SK-N-SH (cell line): Measurements from ENCODE around the gene CCT6A. TPM values are rescaled to one million over a fixed set of nuclear protein-coding genes. Genes with fewer than 3 reads are reported as not detected.
"Not testable (repeated sequence)": the region's sequence is repeated elsewhere in the genome, so short reads cannot be mapped to it uniquely, and the experiment has no call there.

Source experiments
- CTCF ChIA-PET: fragments of 300-600, 350-600 bp; formaldehyde crosslinking; extraction: SDS; loops from one replicate; lab custom pipeline; 2021; lab: Yijun Ruan, JAX
- POLR2A ChIA-PET: fragments of 350-600 bp; sonication (Branson Sonifier 250); formaldehyde crosslinking; extraction: SDS; loops from one replicate; lab custom pipeline; 2020; ENCODE audit warnings: antibody characterized with exemption, inconsistent platforms; lab: Yijun Ruan, JAX
- DNase-seq: peaks from one replicate; pipeline ENCODE4 v3.0.0; 2012
- H2AFZ ChIP-seq: fragments of 200-600 bp; sonication (generic); 2 replicates; pipeline ENCODE4 v1.8.1; 2016; ENCODE audit warnings: antibody characterized with exemption, mild to moderate bottlenecking, low read depth
- H3F3A ChIP-seq: fragments of 200-600 bp; sonication (generic); replicated peaks from 2 replicates; pipeline ENCODE3; 2016; ENCODE audit warnings: antibody characterized with exemption, mild to moderate bottlenecking; ENCODE audit not compliant: insufficient read depth
- H3K27ac ChIP-seq, 2 experiments: fragments of 200-500 bp in 1 of 2; fragments of 200-600 bp in 1 of 2; sonication (Bioruptor generic) in 1 of 2; sonication (generic), shearing (Covaris generic) in 1 of 2; 2 replicates each; pipeline versions ENCODE4 v1.5.1 to v1.6.1; 2014 to 2016; ENCODE audit warnings: low read depth in 2 of 2, inconsistent platforms in 1 of 2, low read length in 1 of 2, mild to moderate bottlenecking in 1 of 2, mixed read lengths in 1 of 2
- H3K27me3 ChIP-seq: fragments of 200-600 bp; sonication (generic), shearing (Covaris generic); 2 replicates; pipeline ENCODE4 v1.6.1; 2016; ENCODE audit warnings: mixed run types; ENCODE audit not compliant: insufficient read depth
- H3K36me3 ChIP-seq, 2 experiments: fragments of 200-500 bp in 1 of 2; fragments of 200-600 bp in 1 of 2; sonication (Bioruptor generic) in 1 of 2; sonication (generic) in 1 of 2; replicated peaks in 1 of 2; 2 replicates each; pipeline versions ENCODE3 to v1.5.1; 2014 to 2016; ENCODE audit warnings: low read length in 1 of 2, mild to moderate bottlenecking in 1 of 2; ENCODE audit not compliant: insufficient read depth in 2 of 2, control insufficient read depth in 1 of 2
- H3K4me1 ChIP-seq, 2 experiments: fragments of 200-500 bp in 1 of 2; fragments of 200-600 bp in 1 of 2; sonication (Bioruptor generic) in 1 of 2; sonication (generic), shearing (Covaris generic) in 1 of 2; 2 replicates each; pipeline versions ENCODE4 v1.5.1 to v1.6.1; 2014 to 2016; ENCODE audit warnings: low read depth in 1 of 2, low read length in 1 of 2, mixed run types in 1 of 2; ENCODE audit not compliant: insufficient read depth in 2 of 2, control insufficient read depth in 1 of 2
- H3K4me2 ChIP-seq: fragments of 200-600 bp; sonication (generic), shearing (Covaris generic); 2 replicates; pipeline ENCODE4 v1.6.1; 2017; ENCODE audit warnings: mixed run types
- H3K4me3 ChIP-seq, 2 experiments: fragments of 200-500 bp in 1 of 2; fragments of 200-600 bp in 1 of 2; sonication (Bioruptor generic) in 1 of 2; sonication (generic), shearing (Covaris generic) in 1 of 2; 2 replicates each; pipeline versions ENCODE4 v1.5.1 to v1.8.1; 2014 to 2016; ENCODE audit warnings: low read depth in 2 of 2, inconsistent platforms in 1 of 2, low read length in 1 of 2, mild to moderate bottlenecking in 1 of 2, mixed read lengths in 1 of 2, moderate library complexity in 1 of 2
- H3K79me2 ChIP-seq: fragments of 200-600 bp; sonication (generic); 2 replicates; pipeline ENCODE4 v1.8.1; 2017; ENCODE audit warnings: mild to moderate bottlenecking; ENCODE audit not compliant: insufficient read depth
- H3K9ac ChIP-seq: fragments of 200-600 bp; sonication (generic); 2 replicates; pipeline ENCODE4 v1.6.1; 2017; ENCODE audit warnings: mixed run types
- H3K9me2 ChIP-seq: fragments of 200-600 bp; sonication (generic); 2 replicates; pipeline ENCODE4 v1.6.1; 2017; ENCODE audit warnings: mixed run types
- H3K9me3 ChIP-seq: fragments of 200-600 bp; sonication (generic); 2 replicates; pipeline ENCODE4 v1.6.1; 2017; ENCODE audit warnings: mixed run types, mild to moderate bottlenecking, moderate library complexity
- H4K20me1 ChIP-seq: fragments of 200-600 bp; sonication (generic); 2 replicates; pipeline ENCODE4 v1.6.1; 2017; ENCODE audit warnings: mild to moderate bottlenecking, mixed run types; ENCODE audit not compliant: insufficient read depth
- WGBS: methylation state at CpG from one replicate; pipeline ENCODE4 v1.1.6; 2017; ENCODE audit warnings: low lambda C conversion rate; 5-methylcytosine and 5-hydroxymethylcytosine counted together
- polyA plus RNA-seq, 3 experiments: library from polyadenylated mRNA; depleted of rRNA; stranded (reverse); fragments of >200 nt; gene quantifications; 2 replicates each; pipeline ENCODE4 v1.2.3, GENCODE V29; 2012
- small RNA-seq, 7 experiments: library from RNA; depleted of rRNA; stranded (forward); fragments of <200 nt; gene quantifications; one replicate each; pipeline ENCODE3, GENCODE V24; 2012

CCT6A gene
- polyA plus RNA-seq, 1 of the 3 experiments (the other 2 are of a cell fraction) = 221 TPM

GRCh38 chr7:56112244-56112643 lies 60.7 kb downstream of the CCT6A start:
- POLR2A ChIA-PET, H3K36me3 ChIP-seq, H3K9me3 ChIP-seq, H3K79me2 ChIP-seq, H3K27ac ChIP-seq, H3K4me1 ChIP-seq, H4K20me1 ChIP-seq, H2AFZ ChIP-seq, H3F3A ChIP-seq, H3K4me3 ChIP-seq, H3K9ac ChIP-seq, DNase-seq, CTCF ChIA-PET, H3K4me2 ChIP-seq, H3K9me2 ChIP-seq: not testable (repeated sequence)
- H3K27me3 ChIP-seq = peaks cover 17% of the 10 kb centered on the region; the same call in 1 of the 2 replicates
- WGBS = 11% methylated on average over 3 of the region's 3 CpGs

Small RNAs within 50 kb of the gene (small RNA-seq; reads per million reads assigned to genes)
- gene SNORA15 = 0 to 1.2 (median 0) reads per million in 7 experiments
- 0 to 6.8 (median 0.92) reads per million in 7 experiments for gene SNORA22B

Other genes with a start within 250 kb of the CCT6A start
- not detected in 2 replicates for gene SEPTIN14, start 189.0 kb upstream of the CCT6A start, polyA plus RNA-seq (2012; rRNA removed)
- gene ZNF713, start 164.3 kb upstream of the CCT6A start, polyA plus RNA-seq (2012; rRNA removed) = 1.6 and 2.6 TPM in 2 replicates
- gene MRPS17, start 99.9 kb upstream of the CCT6A start, polyA plus RNA-seq (2012; rRNA removed) = 17.4 and 19.2 TPM in 2 replicates
- gene NIPSNAP2, start 87.2 kb upstream of the CCT6A start, polyA plus RNA-seq (2012; rRNA removed) = 57.5 and 64.7 TPM in 2 replicates
- gene PSPH, start 321 bp upstream of the CCT6A start, polyA plus RNA-seq (2012; rRNA removed) = 42.0 and 50.5 TPM in 2 replicates
- gene SUMF2, start 12.5 kb downstream of the CCT6A start, polyA plus RNA-seq (2012; rRNA removed) = 130 and 162 TPM in 2 replicates
- gene PHKG1, start 41.2 kb downstream of the CCT6A start, polyA plus RNA-seq (2012; rRNA removed) = 0.91 and 2.5 TPM in 2 replicates
- gene CHCHD2, start 54.7 kb downstream of the CCT6A start, polyA plus RNA-seq (2012; rRNA removed) = 500 and 624 TPM in 2 replicates
- not detected in 2 replicates for gene NUPR2, start 64.7 kb downstream of the CCT6A start, polyA plus RNA-seq (2012; rRNA removed)